ENCODE measurements around the gene GRPR.
A peak's percentile ranks its signal among the peaks of the same experiment; 100 is the strongest.
"Not testable (repeated sequence)": the region's sequence is repeated elsewhere in the genome, so short reads cannot be mapped to it uniquely, and the experiment has no call there.

The GRPR gene

GRCh38 chrX:16137416-16138107 lies 14.2 kb downstream of the GRPR start:
- DNase-seq (ENCODE audit: low spot score): no peak

GRCh38 chrX:16138108-16138427 lies 14.7 kb downstream of the GRPR start:
- DNase-seq (ENCODE audit: low spot score): no peak

GRCh38 chrX:16140448-16140847 lies 17.1 kb downstream of the GRPR start:
- no peak for DNase-seq (ENCODE audit: low spot score)

- DNase-seq (ENCODE audit: low spot score): no peak
These were observed 17.6 kb downstream of the GRPR start for GRCh38 chrX:16140983-16141382.

GRCh38 chrX:16141422-16142245 lies 18.3 kb downstream of the GRPR start:
- no peak for DNase-seq (ENCODE audit: low spot score)

GRCh38 chrX:16142246-16142558 lies 18.8 kb downstream of the GRPR start:
- no peak for DNase-seq (ENCODE audit: low spot score)

- no peak for DNase-seq (ENCODE audit: low spot score)
These were observed 20.6 kb downstream of the GRPR start for GRCh38 chrX:16143968-16144367.

GRCh38 chrX:16144420-16144819 lies 21.1 kb downstream of the GRPR start:
- no peak for DNase-seq (ENCODE audit: low spot score)

- not testable (repeated sequence) for DNase-seq (ENCODE audit: low spot score)
These were observed 21.7 kb downstream of the GRPR start for GRCh38 chrX:16145093-16145492.

GRCh38 chrX:16145656-16146055 lies 22.3 kb downstream of the GRPR start:
- no peak for DNase-seq (ENCODE audit: low spot score)

GRCh38 chrX:16148896-16149295 lies 25.5 kb downstream of the GRPR start:
- DNase-seq (ENCODE audit: low spot score): no peak

GRCh38 chrX:16155581-16156096 lies 32.3 kb downstream of the GRPR start:
- DNase-seq (ENCODE audit: low spot score): no peak

- no peak for DNase-seq (ENCODE audit: low spot score)
These were observed 33.4 kb downstream of the GRPR start for GRCh38 chrX:16156692-16157331.

GRCh38 chrX:16160729-16161128 lies 37.4 kb downstream of the GRPR start:
- peak; percentile 69 for DNase-seq (ENCODE audit: low spot score)

GRCh38 chrX:16161173-16161572 lies 37.8 kb downstream of the GRPR start:
- DNase-seq (ENCODE audit: low spot score): not testable (repeated sequence)

GRCh38 chrX:16162391-16162790 lies 39.0 kb downstream of the GRPR start:
- DNase-seq (ENCODE audit: low spot score): no peak

- no peak for DNase-seq (ENCODE audit: low spot score)
These were observed 41.4 kb downstream of the GRPR start for GRCh38 chrX:16164748-16165147.

- DNase-seq (ENCODE audit: low spot score): no peak
These were observed 43.8 kb downstream of the GRPR start, which contains the start of gene MAGEB17 for GRCh38 chrX:16167181-16167580. Gene MAGEB17, plus strand, starts transcription at chrX:16167481. Its CDS starts 2,902 bp downstream, at chrX:16170383.

- no peak for DNase-seq (ENCODE audit: low spot score)
These were observed 47.7 kb downstream of the GRPR start for GRCh38 chrX:16171039-16171438.

GRCh38 chrX:16171944-16172343 lies 48.6 kb downstream of the GRPR start:
- DNase-seq (ENCODE audit: low spot score): no peak

- no peak for DNase-seq (ENCODE audit: low spot score)
These were observed 49.0 kb downstream of the GRPR start for GRCh38 chrX:16172391-16172790.

- DNase-seq (ENCODE audit: low spot score): no peak
These were observed 52.1 kb downstream of the GRPR start for GRCh38 chrX:16175329-16176061.

Data from GM03348 (cell line).